ENCODE measurements around the gene FAAH. TPM values are rescaled to one million over a fixed set of nuclear protein-coding genes. Genes with fewer than 3 reads are reported as not detected.

FAAH gene
- total RNA-seq, 2 experiments from 2014 or later: 21.9 to 25.4 TPM

- no peaks in the 10 kb centered on the region for H3K9me3 ChIP-seq (ENCODE audit: low read length)
- H3K4me1 ChIP-seq (ENCODE audit: insufficient read depth, low read length, poor library complexity, severe bottlenecking): no peaks in the 10 kb centered on the region
- no peaks in the 10 kb centered on the region for H4K20me1 ChIP-seq (ENCODE audit: insufficient read depth, low read length)
- H3K9me2 ChIP-seq (ENCODE audit: insufficient read depth, low read length): no peaks in the 10 kb centered on the region
- BruUV-seq (replicated peaks): no TSS peak
- no peaks in the 10 kb centered on the region for H3K79me2 ChIP-seq (ENCODE audit: insufficient read depth, low read depth, low read length)
- H3K36me3 ChIP-seq (ENCODE audit: insufficient read depth, low read length): no peaks in the 10 kb centered on the region
- TF ChIP-seq, protein P1, sequence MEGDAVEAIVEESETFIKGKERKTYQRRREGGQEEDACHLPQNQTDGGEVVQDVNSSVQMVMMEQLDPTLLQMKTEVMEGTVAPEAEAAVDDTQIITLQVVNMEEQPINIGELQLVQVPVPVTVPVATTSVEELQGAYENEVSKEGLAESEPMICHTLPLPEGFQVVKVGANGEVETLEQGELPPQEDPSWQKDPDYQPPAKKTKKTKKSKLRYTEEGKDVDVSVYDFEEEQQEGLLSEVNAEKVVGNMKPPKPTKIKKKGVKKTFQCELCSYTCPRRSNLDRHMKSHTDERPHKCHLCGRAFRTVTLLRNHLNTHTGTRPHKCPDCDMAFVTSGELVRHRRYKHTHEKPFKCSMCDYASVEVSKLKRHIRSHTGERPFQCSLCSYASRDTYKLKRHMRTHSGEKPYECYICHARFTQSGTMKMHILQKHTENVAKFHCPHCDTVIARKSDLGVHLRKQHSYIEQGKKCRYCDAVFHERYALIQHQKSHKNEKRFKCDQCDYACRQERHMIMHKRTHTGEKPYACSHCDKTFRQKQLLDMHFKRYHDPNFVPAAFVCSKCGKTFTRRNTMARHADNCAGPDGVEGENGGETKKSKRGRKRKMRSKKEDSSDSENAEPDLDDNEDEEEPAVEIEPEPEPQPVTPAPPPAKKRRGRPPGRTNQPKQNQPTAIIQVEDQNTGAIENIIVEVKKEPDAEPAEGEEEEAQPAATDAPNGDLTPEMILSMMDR (conservative IDR thresholded peaks at IDR 0.05; ENCODE audit: low read length): no peak
- no peak for TF ChIP-seq EZH2phosphoT487 (IDR thresholded peaks at IDR 0.05; ENCODE audit: borderline replicate concordance, low read depth, low read length)
- ChIA-PET POLR2A (no interaction called here), CTCF (ENCODE audit: unreplicated experiment) (no interaction called here)
- H3K4me2 ChIP-seq (ENCODE audit: low read length): no peak overlapping the region
- intact Hi-C loops (cut with micrococcal nuclease; ENCODE audit: unreplicated experiment): no loop called here
- no peak for DNase-seq (ENCODE audit: low spot score)
- H3K4me3 ChIP-seq (ENCODE audit: low read depth, low read length, poor library complexity, severe bottlenecking): no peak overlapping the region
- H2AFZ ChIP-seq (ENCODE audit: low read length): no peak overlapping the region
- H3K27ac ChIP-seq (ENCODE audit: low read depth, low read length, poor library complexity, severe bottlenecking): no peak overlapping the region
Measured at GRCh38 chr1:46409063-46409372, 14.9 kb downstream of the FAAH start.

DNA sequence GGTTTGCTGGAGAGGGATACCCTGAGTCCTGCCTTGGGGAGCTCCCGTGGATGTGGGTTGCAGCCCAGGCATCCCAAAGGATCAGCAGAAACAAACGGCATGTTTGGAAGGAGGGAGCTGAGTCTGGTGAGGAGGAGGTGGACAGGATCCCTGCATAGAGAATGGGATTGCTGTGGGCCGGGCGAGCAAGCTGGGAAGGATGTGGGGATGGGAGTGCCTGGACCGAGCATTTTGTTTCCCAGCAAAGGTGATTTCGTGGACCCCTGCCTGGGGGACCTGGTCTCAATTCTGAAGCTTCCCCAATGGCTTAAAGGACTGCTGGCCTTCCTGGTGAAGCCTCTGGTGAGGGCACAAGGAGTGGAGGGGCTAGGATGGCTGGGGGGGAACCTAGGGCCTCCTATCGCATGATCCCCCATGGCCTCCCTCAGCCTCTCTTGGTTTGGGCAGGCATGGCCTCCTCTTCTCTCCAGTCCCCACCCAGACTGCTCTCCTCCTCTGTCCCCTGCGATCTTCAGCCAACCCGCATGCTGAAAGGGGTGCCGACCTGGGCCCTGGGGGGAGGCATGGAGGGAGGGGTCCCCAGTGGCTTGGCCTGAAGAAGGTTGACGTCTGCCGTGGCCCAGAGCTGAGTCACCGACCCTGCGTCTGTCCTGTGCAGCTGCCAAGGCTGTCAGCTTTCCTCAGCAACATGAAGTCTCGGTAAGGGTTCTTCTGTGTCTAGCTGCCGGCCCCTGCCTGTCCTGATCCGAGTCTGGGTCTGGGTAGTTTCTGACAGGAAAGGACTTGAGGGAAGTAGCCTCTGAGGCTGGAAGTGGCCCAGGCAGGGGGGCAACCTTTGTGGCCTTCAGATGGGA, 16.3 kb downstream of the FAAH start:
- Histone ChIP-seq H3K36me3 (ENCODE audit: insufficient read depth, low read length) (no peaks in the 10 kb centered on the region), H3K9me2 (ENCODE audit: insufficient read depth, low read length) (no peaks in the 10 kb centered on the region), H3K4me2 (ENCODE audit: low read length) (no peak overlapping the region), H4K20me1 (ENCODE audit: insufficient read depth, low read length) (no peaks in the 10 kb centered on the region), H3K9me3 (ENCODE audit: low read length) (no peaks in the 10 kb centered on the region), H3K27ac (ENCODE audit: low read depth, low read length, poor library complexity, severe bottlenecking) (no peak overlapping the region), H3K79me2 (ENCODE audit: insufficient read depth, low read depth, low read length) (no peaks in the 10 kb centered on the region), H3K4me3 (ENCODE audit: low read depth, low read length, poor library complexity, severe bottlenecking) (no peak overlapping the region), H3K4me1 (ENCODE audit: insufficient read depth, low read length, poor library complexity, severe bottlenecking) (no peaks in the 10 kb centered on the region), H2AFZ (ENCODE audit: low read length) (no peak overlapping the region)
- BruUV-seq (replicated peaks): no TSS peak
- intact Hi-C loops (cut with micrococcal nuclease; ENCODE audit: unreplicated experiment): no loop called here
- CTCF ChIA-PET (ENCODE audit: unreplicated experiment): interaction anchor here (0.6 kb wide), 1 partner anchor 372 kb away, joined by 3 read pairs; no protein-coding TSS in a partner anchor
- POLR2A ChIA-PET: interaction anchor here (0.6 kb wide), 1 partner anchor 11 kb away, joined by 4 read pairs; no protein-coding TSS in a partner anchor
- DNase-seq (ENCODE audit: low spot score): no peak
- no peak for TF ChIP-seq EZH2phosphoT487 (IDR thresholded peaks at IDR 0.05; ENCODE audit: borderline replicate concordance, low read depth, low read length)
- TF ChIP-seq, protein P1 (conservative IDR thresholded peaks at IDR 0.05; ENCODE audit: low read length): no peak

- Histone ChIP-seq H2AFZ (ENCODE audit: low read length) (no peak overlapping the region), H3K36me3 (ENCODE audit: insufficient read depth, low read length) (no peaks in the 10 kb centered on the region), H3K4me1 (ENCODE audit: insufficient read depth, low read length, poor library complexity, severe bottlenecking) (no peaks in the 10 kb centered on the region), H3K79me2 (ENCODE audit: insufficient read depth, low read depth, low read length) (no peaks in the 10 kb centered on the region), H4K20me1 (ENCODE audit: insufficient read depth, low read length) (no peaks in the 10 kb centered on the region), H3K9me2 (ENCODE audit: insufficient read depth, low read length) (no peaks in the 10 kb centered on the region), H3K4me3 (ENCODE audit: low read depth, low read length, poor library complexity, severe bottlenecking) (no peak overlapping the region), H3K9me3 (ENCODE audit: low read length) (no peaks in the 10 kb centered on the region), H3K27ac (ENCODE audit: low read depth, low read length, poor library complexity, severe bottlenecking) (no peak overlapping the region), H3K4me2 (ENCODE audit: low read length) (no peak overlapping the region)
- intact Hi-C loops (cut with micrococcal nuclease; ENCODE audit: unreplicated experiment): no loop called here
- TF ChIP-seq EZH2phosphoT487 (IDR thresholded peaks at IDR 0.05; ENCODE audit: borderline replicate concordance, low read depth, low read length): no peak
- TF ChIP-seq, protein P1 (conservative IDR thresholded peaks at IDR 0.05; ENCODE audit: low read length): no peak
- BruUV-seq (replicated peaks): no TSS peak
- POLR2A ChIA-PET: interaction anchor here (0.6 kb wide), 1 partner anchor 11 kb away, joined by 4 read pairs; no protein-coding TSS in a partner anchor
- CTCF ChIA-PET (ENCODE audit: unreplicated experiment): no interaction called here
- no peak for DNase-seq (ENCODE audit: low spot score)
Measured at GRCh38 chr1:46411010-46411405, 16.9 kb downstream of the FAAH start.

Data from OCI-LY7 (cell line).